Pancreas (tissue), 10 donors: ENCODE data around the gene TLDC2. TPM values are rescaled to one million over a fixed set of nuclear protein-coding genes. Genes with fewer than 3 reads are reported as not detected.
"Not testable (repeated sequence)": the region's sequence is repeated elsewhere in the genome, so short reads cannot be mapped to it uniquely, and the experiment has no call there.

Source experiments
- ATAC-seq, 4 donors: fragments of 200-7000 bp; cut with Tn5 transposase; one replicate each; pipeline versions ENCODE4 v1.8.0 to v1.9.1; 2020; ENCODE audit warnings: mild to moderate bottlenecking in 4 of 4, moderate library complexity in 4 of 4
- DNase-seq, 6 donors: peaks; one replicate each; pipeline ENCODE4 v3.0.0-alpha.2; 2020
- FAIRE-seq: peaks from 2 replicates; lab custom pipeline; 2012; peaks lifted over from hg19 to GRCh38; lab: Jason Lieb, UNC
- H3K27ac ChIP-seq, 4 donors: fragments of 200-600 bp; sonication (generic); 1 replicate in 3 of 4; 2 replicates in 1 of 4; pipeline versions ENCODE4 v1.5.0 to v1.8.0; 2020
- H3K27me3 ChIP-seq, 4 donors: fragments of 200-600 bp; one replicate each; pipeline ENCODE4 v1.8.0; 2021
- H3K36me3 ChIP-seq, 3 donors: fragments of 200-600 bp; sonication (generic) in 1 of 3; one replicate each; pipeline versions ENCODE4 v1.5.0 to v1.8.0; 2020 to 2021
- H3K4me1 ChIP-seq, 3 donors: fragments of 200-600 bp; one replicate each; pipeline ENCODE4 v1.8.0; 2021
- H3K4me3 ChIP-seq, 4 donors: fragments of 200-600 bp; sonication (generic) in 2 of 4; one replicate each; pipeline versions ENCODE4 v1.5.0 to v1.8.0; 2020 to 2021
- H3K9me3 ChIP-seq, 4 donors: fragments of 200-600 bp; one replicate each; pipeline ENCODE4 v1.8.0; 2021
- CTCF ChIP-seq, 4 donors: fragments of 200-600 bp; sonication (generic) in 3 of 4; IDR thresholded peaks; one replicate each; pipeline versions ENCODE4 v1.5.0 to v1.8.0; 2021; ENCODE audit warnings: antibody characterized with exemption in 4 of 4
- WGBS, 2 donors: extraction: QIAGEN DNeasy Blood & Tissue Kit; methylation state at CpG; one replicate each; pipeline ENCODE4 v1.1.7; 2013; 5-methylcytosine and 5-hydroxymethylcytosine counted together
- intact Hi-C, 3 donors: fragments of 100-400 bp; cut with DNase I; formaldehyde crosslinking; loops; one replicate each; pipeline versions ENCODE4 v1.11.1 to v1.14.2; 2022
- polyA plus RNA-seq, 2 donors: library from polyadenylated mRNA; stranded (reverse); fragments of 200-250 nt; gene quantifications; one replicate each; pipeline ENCODE4 v1.2.3, GENCODE V29; 2013
- total RNA-seq, 6 donors: library from RNA; stranded (reverse); fragmentation: NEBNext Ultra II Directional in 4 of 6; extraction: Animal tissue kit (Norgen Biotek cat#: 25700) in 4 of 6; gene quantifications; one replicate each; pipeline versions ENCODE4 v1.2.1 to v1.2.4, GENCODE V29; 2021 to 2023
- donor health status: healthy with polysubstance abuse.
- donor health status: DM: no; HTN: no; CAD: no; lungs with moderate emphysema.
- donor health status: DM: no; HTN: no; CAD: no.
- donor health status: control.
- donor health status: control.
- donor health status: Bipolar disorder and iron deficiency.
- donor health status: DM: yes; HTN: yes; CAD: no.
- donor health status: DM: no; HTN: no; CAD: no.
- donor health status: DM: no; HTN: no; CAD: no.
- donor health status: DM: yes; HTN: yes; CAD: no.

The TLDC2 gene
- total and polyA plus RNA-seq, 8 donors: 0.23 to 0.82 (median 0.34) TPM; not detected in 1

GRCh38 chr20:36873498-36874189 lies 2.3 kb upstream of the TLDC2 start:
- no peak for TF ChIP-seq CTCF (IDR thresholded peaks at IDR 0.05)
- H3K27me3 ChIP-seq: no peaks in the 10 kb centered on the region
- no peaks in the 10 kb centered on the region for H3K9me3 ChIP-seq
- 78 to 83% methylated on average over 13 of the region's 13 CpGs for WGBS, 2 donors
- H3K4me1 ChIP-seq: no peaks in the 10 kb centered on the region
- no peak overlapping the region for H3K4me3 ChIP-seq
- no peak overlapping the region for H3K27ac ChIP-seq
- no peak for ATAC-seq
- intact Hi-C loops: no loop called here
- DNase-seq: peak in 1 of 6 donors; percentile 1
- no peak for FAIRE-seq
- no peaks in the 10 kb centered on the region for H3K36me3 ChIP-seq

GRCh38 chr20:36875093-36875492 lies 845 bp upstream of the TLDC2 start:
- FAIRE-seq, H3K36me3 ChIP-seq, ATAC-seq, H3K27ac ChIP-seq, intact Hi-C loops, H3K4me1 ChIP-seq, H3K4me3 ChIP-seq, H3K27me3 ChIP-seq, H3K9me3 ChIP-seq: not testable (repeated sequence)
- WGBS, 2 donors: 86 to 92% methylated on average over 5 of the region's 5 CpGs
- peak in 1 of 6 donors; percentile 1 for DNase-seq

GRCh38 chr20:36876473-36876833 lies 515 bp downstream of the TLDC2 start:
- 92% methylated on average over 3 of the region's 3 CpGs for WGBS, 2 donors
- ATAC-seq: no peak
- no peak overlapping the region for H3K27ac ChIP-seq
- no peak for TF ChIP-seq CTCF (IDR thresholded peaks at IDR 0.05)
- intact Hi-C loops: no loop called here
- DNase-seq: no peak
- no peak for FAIRE-seq
- H3K9me3 ChIP-seq: no peaks in the 10 kb centered on the region
- no peak overlapping the region for H3K4me3 ChIP-seq
- no peaks in the 10 kb centered on the region for H3K4me1 ChIP-seq
- H3K36me3 ChIP-seq: no peaks in the 10 kb centered on the region
- no peaks in the 10 kb centered on the region for H3K27me3 ChIP-seq

- 81 to 84% methylated on average over 10 of the region's 10 CpGs for WGBS, 2 donors
- no peak overlapping the region for H3K27ac ChIP-seq
- H3K4me1 ChIP-seq: no peaks in the 10 kb centered on the region
- ATAC-seq: no peak
- H3K4me3 ChIP-seq: no peak overlapping the region
- peak in 1 of 6 donors; percentile 43 for DNase-seq
- FAIRE-seq: no peak
- H3K27me3 ChIP-seq: no peaks in the 10 kb centered on the region
- no peaks in the 10 kb centered on the region for H3K36me3 ChIP-seq
- H3K9me3 ChIP-seq: no peaks in the 10 kb centered on the region
- TF ChIP-seq CTCF (IDR thresholded peaks at IDR 0.05): no peak
- intact Hi-C loops: no loop called here
These were observed 3.0 kb downstream of the TLDC2 start for GRCh38 chr20:36878941-36879340.

- no peak overlapping the region for H3K4me3 ChIP-seq
- H3K4me1 ChIP-seq: no peaks in the 10 kb centered on the region
- H3K27ac ChIP-seq: no peak overlapping the region
- intact Hi-C loops: no loop called here
- no peaks in the 10 kb centered on the region for H3K9me3 ChIP-seq
- peak in 1 of 6 donors; percentile 20 for DNase-seq
- 77 to 80% methylated on average over 11 of the region's 11 CpGs for WGBS, 2 donors
- FAIRE-seq: no peak
- no peak for ATAC-seq
- no peaks in the 10 kb centered on the region for H3K27me3 ChIP-seq
- TF ChIP-seq CTCF (IDR thresholded peaks at IDR 0.05): no peak
- H3K36me3 ChIP-seq: no peaks in the 10 kb centered on the region
These were observed 4.9 kb downstream of the TLDC2 start for GRCh38 chr20:36880741-36881250.
